Coronary artery (tissue), 2 donors: Measurements from ENCODE around the gene UPK3A.

ENCODE experiments used
- DNase-seq: peaks from one replicate; pipeline ENCODE4 v3.0.0-alpha.2; 2017; ENCODE audit warnings: low spot score
- H3K27ac ChIP-seq, 2 donors: fragments of 200-600 bp; sonication (generic); one replicate each; pipeline ENCODE4 v1.5.1; 2016 to 2019
- H3K4me3 ChIP-seq: fragments of 200-600 bp; sonication (generic); 2 replicates; pipeline ENCODE4 v1.5.1; 2016; ENCODE audit warnings: mild to moderate bottlenecking, moderate library complexity
- CTCF ChIP-seq: fragments of 200-600 bp; sonication (generic); IDR thresholded peaks from one replicate; pipeline ENCODE4 v1.5.1; 2019; ENCODE audit warnings: antibody characterized with exemption

UPK3A gene

GRCh38 chr22:45278125-45278524 is 6.6 kb upstream of the UPK3A start:
- no peak for DNase-seq
- Histone ChIP-seq H3K27ac (no peak overlapping the region), H3K4me3 (no peak overlapping the region)
- no peak for TF ChIP-seq CTCF

GRCh38 chr22:45280587-45280980 is 4.2 kb upstream of the UPK3A start:
- peak overlapping the region; percentile 34 to 56 for H3K27ac ChIP-seq
- no peak for TF ChIP-seq CTCF

GRCh38 chr22:45281010-45281409 is 3.7 kb upstream of the UPK3A start:
- H3K4me3 ChIP-seq, result no peak overlapping the region
- H3K27ac ChIP-seq, result no peak overlapping the region
- DNase-seq, result no peak
- TF ChIP-seq CTCF, result no peak

More at GRCh38 chr22:45280587-45280980, 4.2 kb upstream of the UPK3A start:
- no peak for DNase-seq
- H3K4me3 ChIP-seq, result no peak overlapping the region

GRCh38 chr22:45285263-45286058 is 712 bp downstream of the UPK3A start:
- no peak for TF ChIP-seq CTCF
- H3K4me3 ChIP-seq, result peak overlapping the region; percentile 65
- DNase-seq, result no peak
- H3K27ac ChIP-seq, result no peak overlapping the region

GRCh38 chr22:45286854-45287551 is 2.3 kb downstream of the UPK3A start:
- H3K27ac ChIP-seq, result no peak overlapping the region
- TF ChIP-seq CTCF, result no peak
- no peak for DNase-seq
- H3K4me3 ChIP-seq, result no peak overlapping the region

GRCh38 chr22:45290410-45290936 is 5.7 kb downstream of the UPK3A start:
- no peak for DNase-seq
- TF ChIP-seq CTCF, result no peak
- Histone ChIP-seq H3K27ac (no peak overlapping the region), H3K4me3 (no peak overlapping the region)
